Ovary (tissue), 9 donors: ENCODE measurements around the gene FILIP1L. TPM values are rescaled to one million over a fixed set of nuclear protein-coding genes. Genes with fewer than 3 reads are reported as not detected.
A peak's percentile ranks its signal among the peaks of the same experiment; 100 is the strongest.

Experiments used
- DNase-seq, 5 donors: peaks; one replicate each; pipeline ENCODE4 v3.0.0-alpha.2; 2019 to 2020
- H3K27ac ChIP-seq, 2 donors: fragments of 200-600 bp; one replicate each; pipeline versions ENCODE4 v1.5.1 to v1.8.0; 2019 to 2022
- H3K27me3 ChIP-seq: fragments of 200-600 bp; one replicate; pipeline ENCODE4 v1.8.0; 2022
- H3K36me3 ChIP-seq: fragments of 200-600 bp; sonication (generic); one replicate; pipeline ENCODE4 v1.5.1; 2019
- H3K4me1 ChIP-seq: one replicate; pipeline ENCODE4 v1.8.1; 2013; ENCODE audit warnings: mild to moderate bottlenecking, moderate library complexity; ENCODE audit not compliant: insufficient read depth
- H3K4me3 ChIP-seq: fragments of 200-600 bp; sonication (generic); one replicate; pipeline ENCODE4 v1.5.1; 2017
- H3K9me3 ChIP-seq, 2 donors: fragments of 200-600 bp in 1 of 2; sonication (generic) in 1 of 2; one replicate each; pipeline versions ENCODE4 v1.5.1 to v1.8.1; 2013 to 2019; ENCODE audit warnings: mild to moderate bottlenecking in 1 of 2, moderate library complexity in 1 of 2
- EP300 ChIP-seq: sonication (generic); formaldehyde crosslinking; IDR thresholded peaks from one replicate; pipeline ENCODE4 v1.6.1; 2017; ENCODE audit warnings: antibody characterized with exemption
- POLR2A ChIP-seq: fragments of 450-650 bp; IDR thresholded peaks from one replicate; pipeline ENCODE4 v1.6.1; 2017; ENCODE audit warnings: antibody characterized with exemption, mild to moderate bottlenecking, moderate library complexity
- WGBS, 3 donors: extraction: QIAGEN DNeasy Blood & Tissue Kit in 1 of 3; methylation state at CpG; one replicate each; pipeline versions ENCODE4 v1.1.5 to v1.1.7; 2013 to 2017; 5-methylcytosine and 5-hydroxymethylcytosine counted together
- intact Hi-C, 4 donors: fragments of 100-400 bp; cut with DNase I; formaldehyde crosslinking; loops; one replicate each; pipeline versions ENCODE4 v1.11.0 to v1.15.1; 2022 to 2023
- polyA plus RNA-seq, 2 donors: library from polyadenylated mRNA; stranded (reverse); fragments of 200-250 nt in 1 of 2; fragments of 350-450 nt in 1 of 2; fragmentation: Illumina TruSeq in 1 of 2; extraction: RNeasy Lipid Tissue Mini Kit (QIAGEN cat#74804) in 1 of 2; gene quantifications; one replicate each; pipeline ENCODE4 v1.2.3, GENCODE V29; 2013 to 2014
- total RNA-seq, 7 donors: library from RNA; depleted of rRNA in 2 of 7; stranded (reverse); fragments of >200 nt in 2 of 7; fragmentation: NEBNext Ultra II Directional in 3 of 7; extraction: Animal tissue kit (Norgen Biotek cat#: 25700) in 3 of 7; gene quantifications; one replicate each; pipeline versions ENCODE4 v1.1.0 to v1.2.4, GENCODE V29; 2016 to 2023
- TF ChIP-seq, protein P1 (sequence below), 3 donors: fragments of 450-650 bp in 2 of 3; fragments of 200-600 bp in 1 of 3; IDR thresholded peaks; one replicate each; pipeline versions ENCODE4 v1.5.1 to v1.8.0; 2016 to 2022; ENCODE audit warnings: antibody characterized with exemption in 3 of 3, mild to moderate bottlenecking in 1 of 3
- donor health status: DM: no; HTN: no; CAD: no; lungs with moderate emphysema.
- donor health status: DM: no; HTN: no; CAD: no.
- donor health status: Bipolar disorder and iron deficiency.
- donor health status: DM: yes; HTN: yes; CAD: no.
- donor health status: DM: no; HTN: no; CAD: no.
- donor health status: DM: yes; HTN: yes; CAD: no.

The FILIP1L gene
- total and polyA plus RNA-seq, 9 donors = 23.7 to 174 (median 110) TPM

DNA sequence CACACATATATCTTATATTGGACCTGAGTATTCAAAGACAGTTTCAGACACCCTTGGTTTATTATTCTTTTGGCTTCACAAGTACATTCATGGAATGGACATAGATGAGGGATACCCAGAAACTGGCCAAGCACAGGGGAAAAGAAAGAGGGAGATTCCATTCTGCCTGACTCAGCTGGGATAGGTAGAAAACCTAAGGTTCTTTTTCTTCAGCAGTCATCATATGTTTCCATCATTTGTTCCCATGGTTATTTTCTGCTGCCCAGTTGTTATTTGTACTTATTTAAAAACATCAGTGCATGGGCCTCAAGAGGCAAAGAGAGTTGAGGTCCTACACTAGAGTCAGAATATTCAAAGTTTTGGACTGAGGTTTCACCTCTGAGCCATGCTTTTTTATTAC lies 91.8 kb downstream of the FILIP1L start:
- intact Hi-C loops = loop anchor here in 2 of 4 donors (10.0 kb wide), 2 partner anchors 52 to 148 kb away; no protein-coding TSS in a partner anchor
- Histone ChIP-seq H3K4me3 (no peak overlapping the region), H3K27ac (peak overlapping the region in 1 of 2 donors; percentile 77)

DNA sequence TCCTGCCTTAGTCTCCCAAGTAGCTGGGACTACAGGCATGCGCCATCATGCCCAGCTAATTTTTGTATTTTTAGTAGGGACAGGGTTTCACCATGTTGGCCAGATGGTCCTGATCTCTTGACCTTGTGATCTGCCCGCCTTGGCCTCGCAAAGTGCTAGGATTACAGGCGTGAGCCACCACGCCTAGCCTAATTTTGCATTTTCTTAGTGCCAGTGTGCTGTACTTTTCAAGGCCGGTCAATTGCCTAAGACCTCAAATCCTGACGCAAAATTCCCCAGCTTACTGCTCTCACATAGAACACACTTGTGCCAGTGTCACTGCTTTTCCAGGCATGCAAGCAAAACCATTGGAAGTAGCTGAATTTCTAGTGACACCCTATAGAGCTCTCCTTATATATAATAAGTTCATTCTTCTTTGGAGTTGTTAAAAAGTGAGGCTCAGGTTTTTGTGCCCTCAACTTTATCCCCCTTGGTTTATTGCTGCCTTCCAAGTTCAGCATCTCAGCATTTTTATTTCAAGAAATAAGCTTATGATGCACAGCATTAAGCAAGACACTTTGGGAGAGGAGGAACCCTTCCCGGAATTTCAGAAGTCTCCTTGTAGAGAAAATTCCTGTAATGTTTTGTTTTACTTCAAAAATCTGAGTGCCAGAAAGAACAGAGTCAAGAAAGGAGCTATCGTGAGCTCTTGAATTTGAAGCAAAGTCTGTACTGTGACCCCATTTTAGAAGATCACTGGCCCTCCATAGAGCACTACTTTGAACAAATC lies 93.2 kb downstream of the FILIP1L start:
- H3K9me3 ChIP-seq = no peaks in the 10 kb centered on the region
- 64 to 74% (median 70%) methylated on average over 9 of the region's 9 CpGs for WGBS, 3 donors
- peak overlapping the region in 1 of 2 donors; percentile 50 for H3K27ac ChIP-seq
- no peaks in the 10 kb centered on the region for H3K27me3 ChIP-seq
- no peaks in the 10 kb centered on the region for H3K36me3 ChIP-seq
- DNase-seq = peak in 3 of 5 donors; percentile 28 to 53 (median 28)
- TF ChIP-seq, protein P1, sequence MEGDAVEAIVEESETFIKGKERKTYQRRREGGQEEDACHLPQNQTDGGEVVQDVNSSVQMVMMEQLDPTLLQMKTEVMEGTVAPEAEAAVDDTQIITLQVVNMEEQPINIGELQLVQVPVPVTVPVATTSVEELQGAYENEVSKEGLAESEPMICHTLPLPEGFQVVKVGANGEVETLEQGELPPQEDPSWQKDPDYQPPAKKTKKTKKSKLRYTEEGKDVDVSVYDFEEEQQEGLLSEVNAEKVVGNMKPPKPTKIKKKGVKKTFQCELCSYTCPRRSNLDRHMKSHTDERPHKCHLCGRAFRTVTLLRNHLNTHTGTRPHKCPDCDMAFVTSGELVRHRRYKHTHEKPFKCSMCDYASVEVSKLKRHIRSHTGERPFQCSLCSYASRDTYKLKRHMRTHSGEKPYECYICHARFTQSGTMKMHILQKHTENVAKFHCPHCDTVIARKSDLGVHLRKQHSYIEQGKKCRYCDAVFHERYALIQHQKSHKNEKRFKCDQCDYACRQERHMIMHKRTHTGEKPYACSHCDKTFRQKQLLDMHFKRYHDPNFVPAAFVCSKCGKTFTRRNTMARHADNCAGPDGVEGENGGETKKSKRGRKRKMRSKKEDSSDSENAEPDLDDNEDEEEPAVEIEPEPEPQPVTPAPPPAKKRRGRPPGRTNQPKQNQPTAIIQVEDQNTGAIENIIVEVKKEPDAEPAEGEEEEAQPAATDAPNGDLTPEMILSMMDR (IDR thresholded peaks at IDR 0.05) = no peak
- TF ChIP-seq EP300 (no peak), POLR2A (no peak)
- intact Hi-C loops = loop anchor here in 2 of 4 donors (10.0 kb wide), 2 partner anchors 54 to 146 kb away; no protein-coding TSS in a partner anchor
- peaks cover 9% of the 10 kb centered on the region for H3K4me1 ChIP-seq
- H3K4me3 ChIP-seq = no peak overlapping the region

More for the DNA sequence above, 91.8 kb downstream of the FILIP1L start:
- Histone ChIP-seq H3K27me3 (no peaks in the 10 kb centered on the region), H3K9me3 (no peaks in the 10 kb centered on the region), H3K36me3 (no peaks in the 10 kb centered on the region), H3K4me1 (peaks cover 9% of the 10 kb centered on the region)
- TF ChIP-seq, protein P1 (IDR thresholded peaks at IDR 0.05) = no peak
- no peak for TF ChIP-seq EP300
- TF ChIP-seq POLR2A = no peak
- no peak for DNase-seq

DNA sequence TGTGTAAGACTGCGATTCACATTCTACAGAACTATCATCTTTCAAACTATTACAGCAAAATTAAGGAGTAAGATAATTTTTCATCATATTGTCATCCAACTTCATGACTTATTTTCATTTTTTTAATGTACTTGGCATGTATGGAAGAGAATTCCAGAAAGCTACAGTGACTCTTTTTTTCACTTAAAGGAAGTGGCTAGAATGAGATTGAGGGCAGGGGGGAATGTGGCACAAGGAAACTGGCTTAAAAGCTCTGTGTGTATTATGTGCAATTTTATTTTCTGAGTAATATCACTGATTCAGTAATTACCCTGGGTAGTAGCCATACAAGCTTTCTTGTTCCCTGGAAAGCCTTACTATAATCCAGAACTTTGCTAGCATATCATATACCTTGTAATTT lies 94.6 kb downstream of the FILIP1L start:
- intact Hi-C loops = loop anchor here in 2 of 4 donors (10.0 kb wide), 2 partner anchors 55 to 145 kb away; no protein-coding TSS in a partner anchor

DNA sequence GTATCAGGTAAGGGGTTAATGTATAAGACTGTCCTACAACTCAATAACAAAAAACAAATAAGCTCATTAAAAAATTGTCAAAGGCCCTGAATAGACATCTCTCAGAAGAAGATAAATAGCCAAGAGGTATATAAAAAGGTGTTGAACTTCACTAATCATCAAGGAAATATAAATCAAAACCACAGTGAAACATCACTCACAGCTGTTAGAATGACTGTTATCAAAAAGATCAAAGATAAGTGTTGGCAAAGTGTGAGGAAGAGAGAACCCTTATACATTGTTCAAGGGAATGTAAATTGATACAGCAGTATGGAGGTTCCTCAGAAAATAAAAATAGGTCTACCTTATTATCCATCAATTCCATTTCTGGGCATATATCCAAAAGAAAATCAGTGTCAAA lies 95.5 kb downstream of the FILIP1L start:
- Histone ChIP-seq H3K4me1 (peaks cover 3% of the 10 kb centered on the region), H3K9me3 (no peaks in the 10 kb centered on the region), H3K36me3 (no peaks in the 10 kb centered on the region), H3K27me3 (no peaks in the 10 kb centered on the region), H3K27ac (no peak overlapping the region), H3K4me3 (no peak overlapping the region)
- TF ChIP-seq EP300 (no peak), POLR2A (no peak)
- TF ChIP-seq, protein P1 (IDR thresholded peaks at IDR 0.05) = no peak
- intact Hi-C loops = no loop called here
- DNase-seq = no peak

More for the DNA sequence above, 94.6 kb downstream of the FILIP1L start:
- no peak for TF ChIP-seq POLR2A
- TF ChIP-seq EP300 = no peak
- TF ChIP-seq, protein P1 (IDR thresholded peaks at IDR 0.05) = no peak
- Histone ChIP-seq H3K4me3 (no peak overlapping the region), H3K27me3 (no peaks in the 10 kb centered on the region), H3K4me1 (peaks cover 9% of the 10 kb centered on the region), H3K27ac (no peak overlapping the region), H3K9me3 (no peaks in the 10 kb centered on the region), H3K36me3 (no peaks in the 10 kb centered on the region)
- WGBS, 3 donors = 92 to 100% (median 97%) methylated on average over 1 of the region's 1 CpG
- DNase-seq = no peak
